B cell (primary cell): ENCODE results near the gene FOXJ1. TPM values are rescaled to one million over a fixed set of nuclear protein-coding genes. Genes with fewer than 3 reads are reported as not detected.

Experiments
- ATAC-seq: fragments of 200-7000 bp; cut with Tn5 transposase; one replicate; pipeline ENCODE4 v1.10.0; 2021; ENCODE audit warnings: low read depth, mild to moderate bottlenecking, moderate number of reproducible peaks, moderate library complexity
- CTCF ChIA-PET: fragments of 350-600 bp; sonication (Branson Sonifier 250); formaldehyde crosslinking; loops from one replicate; lab custom pipeline; 2021; ENCODE audit warnings: antibody characterized with exemption, inconsistent platforms; lab: Charles Lee
- POLR2A ChIA-PET: fragments of 350-600 bp; sonication (Branson Sonifier 250); formaldehyde crosslinking; loops from one replicate; lab custom pipeline; 2021; ENCODE audit warnings: antibody characterized with exemption; lab: Charles Lee
- DNase-seq: peaks from one replicate; pipeline ENCODE4 v3.0.0; 2013
- H2AFZ ChIP-seq: 2 replicates; pipeline ENCODE4 v1.6.1; 2012; ENCODE audit warnings: mild to moderate bottlenecking, low read depth, low read length; ENCODE audit not compliant: insufficient read depth, poor library complexity, severe bottlenecking
- H3K27ac ChIP-seq, 2 donors: 1 replicate in 1 of 2; 2 replicates in 1 of 2; pipeline ENCODE4 v1.5.1; 2012 to 2013; ENCODE audit warnings: low read length in 2 of 2, mild to moderate bottlenecking in 2 of 2, moderate library complexity in 1 of 2
- H3K27me3 ChIP-seq, 4 experiments: fragments of 200-600 bp in 1 of 4; sonication (generic) in 1 of 4; replicated peaks in 1 of 4; 1 replicate in 2 of 4; 2 replicates in 2 of 4; pipeline versions ENCODE4 v1.6.1 to v1.7.0; 2013 to 2016; ENCODE audit warnings: low read length in 3 of 4, mild to moderate bottlenecking in 2 of 4, mixed read lengths in 1 of 4, moderate library complexity in 1 of 4; ENCODE audit not compliant: insufficient read depth in 4 of 4, control insufficient read depth in 3 of 4; ENCODE audit errors: control extremely low read depth in 1 of 4
- H3K36me3 ChIP-seq, 2 experiments: replicated peaks in 1 of 2; 1 replicate in 1 of 2; 2 replicates in 1 of 2; pipeline versions ENCODE4 v1.6.1 to v1.7.1; 2013; ENCODE audit warnings: low read length in 1 of 2; ENCODE audit not compliant: insufficient read depth in 2 of 2, control insufficient read depth in 1 of 2; ENCODE audit errors: control extremely low read depth in 1 of 2, extremely low read depth in 1 of 2
- H3K4me1 ChIP-seq, 2 donors: fragments of 200-600 bp in 1 of 2; sonication (generic) in 1 of 2; 1 replicate in 1 of 2; 2 replicates in 1 of 2; pipeline versions ENCODE4 v1.5.1 to v1.6.1; 2013 to 2017; ENCODE audit warnings: low read length in 2 of 2; ENCODE audit not compliant: control insufficient read depth in 2 of 2, insufficient read depth in 2 of 2
- H3K4me2 ChIP-seq: replicated peaks from 2 replicates; pipeline ENCODE3; 2012; ENCODE audit warnings: mild to moderate bottlenecking, low read depth, low read length; ENCODE audit not compliant: poor library complexity, severe bottlenecking
- H3K4me3 ChIP-seq, 5 experiments: fragments of 200-600 bp in 1 of 5; sonication (generic) in 1 of 5; 1 replicate in 3 of 5; 2 replicates in 2 of 5; pipeline versions ENCODE4 v1.5.1 to v1.7.0; 2011 to 2016; ENCODE audit warnings: low read length in 4 of 5, mild to moderate bottlenecking in 4 of 5, low read depth in 2 of 5, control low read depth in 1 of 5, moderate library complexity in 1 of 5; ENCODE audit not compliant: insufficient read depth in 1 of 5; ENCODE audit errors: control extremely low read depth in 1 of 5, extremely low read depth in 1 of 5
- H3K79me2 ChIP-seq: fragments of 200-600 bp; sonication (generic); one replicate; pipeline ENCODE4 v1.6.0; 2016; ENCODE audit warnings: low read length; ENCODE audit not compliant: control insufficient read depth, insufficient read depth
- H3K9ac ChIP-seq: fragments of 200-600 bp; sonication (generic); 2 replicates; pipeline ENCODE4 v1.6.1; 2017; ENCODE audit warnings: mild to moderate bottlenecking, low read length, moderate library complexity
- H3K9me3 ChIP-seq, 3 donors: one replicate each; pipeline versions ENCODE4 v1.6.1 to v1.7.1; 2013; ENCODE audit warnings: low read length in 2 of 3; ENCODE audit not compliant: control insufficient read depth in 2 of 3, insufficient read depth in 1 of 3; ENCODE audit errors: control extremely low read depth in 1 of 3
- H4K20me1 ChIP-seq: 2 replicates; pipeline ENCODE4 v1.6.0; 2012; ENCODE audit warnings: mild to moderate bottlenecking, low read length; ENCODE audit not compliant: insufficient read depth, control insufficient read depth, poor library complexity, severe bottlenecking
- H3K27ac Mint-ChIP-seq: one replicate; pipeline ENCODE4 v1.8.0; 2021; ENCODE audit warnings: mixed read lengths
- H3K27me3 Mint-ChIP-seq: one replicate; pipeline ENCODE4 v1.8.0; 2021; ENCODE audit warnings: mixed read lengths
- H3K4me1 Mint-ChIP-seq: one replicate; pipeline ENCODE4 v1.8.0; 2021; ENCODE audit warnings: mixed read lengths
- H3K4me3 Mint-ChIP-seq: one replicate; pipeline ENCODE4 v1.8.0; 2021; ENCODE audit warnings: mixed read lengths
- H3K9me3 Mint-ChIP-seq: one replicate; pipeline ENCODE4 v1.8.0; 2022; ENCODE audit warnings: mixed read lengths; ENCODE audit not compliant: insufficient read depth
- CTCF ChIP-seq: fragments of 200-600 bp; IDR thresholded peaks from one replicate; pipeline ENCODE4 v1.8.0; 2022; ENCODE audit warnings: antibody characterized with exemption, mild to moderate bottlenecking
- EZH2 ChIP-seq: IDR thresholded peaks from 2 replicates; pipeline ENCODE4 v1.6.1; 2012; ENCODE audit warnings: borderline replicate concordance, low read depth, mild to moderate bottlenecking, moderate library complexity, low read length; ENCODE audit not compliant: insufficient read depth, poor library complexity, severe bottlenecking
- WGBS: methylation state at CpG from one replicate; pipeline ENCODE4 v1.1.5; 2013; ENCODE audit warnings: missing lambda C conversion rate; ENCODE audit not compliant: insufficient coverage; 5-methylcytosine and 5-hydroxymethylcytosine counted together
- intact Hi-C: fragments of 100-400 bp; cut with micrococcal nuclease; formaldehyde crosslinking; loops from one replicate; pipeline ENCODE4 v1.10.0; 2022
- polyA plus RNA-seq: library from polyadenylated mRNA; depleted of rRNA; stranded (reverse); fragments of >200 nt; gene quantifications from 2 replicates; pipeline ENCODE4 v1.2.3, GENCODE V29; 2012
- total RNA-seq, 2 donors: library from RNA; stranded (reverse); fragments of 120-200 nt in 1 of 2; gene quantifications; 1 replicate in 1 of 2; 2 replicates in 1 of 2; pipeline versions ENCODE4 v1.2.3 to v1.2.4, GENCODE V29; 2013 to 2022

FOXJ1 gene
- total and polyA plus RNA-seq, 2 donors (not counting 1 experiment from before 2014, with no cell fraction given), result 0.20 to 1.0 TPM

- peaks cover 11 to 22% of the 10 kb centered on the region in 2 donors for H3K4me1 ChIP-seq
- Mint-ChIP-seq H3K27me3 (no peaks in the 10 kb centered on the region), H3K4me3 (peak within 1 kb of the TSS; percentile 97), H3K4me1 (peaks cover 21% of the 10 kb centered on the region), H3K9me3 (no peaks in the 10 kb centered on the region), H3K27ac (peak within 1 kb of the TSS; percentile 97)
- H3K79me2 ChIP-seq, result peaks cover 17% of the 10 kb centered on the region
- H3K9me3 ChIP-seq, result no peaks in the 10 kb centered on the region
- intact Hi-C loops, result loop anchor here (5.0 kb wide), 1 partner anchor 246 kb away; the partner anchor contains the start of gene WBP2
- 5% methylated on average over 55 of the region's 55 CpGs for WGBS
- POLR2A ChIA-PET, result interaction anchor here (1.0 to 1.1 kb wide), 2 partner anchors 29 to 587 kb away, joined by 3 to 4 read pairs; partner anchors contain the start of genes GALR2 and TSEN54
- no peaks in the 10 kb centered on the region for H4K20me1 ChIP-seq
- CTCF ChIA-PET, result interaction anchor here (1.0 to 2.5 kb wide), 6 partner anchors 23 to 196 kb away, joined by 3 to 11 read pairs (median 5); no protein-coding TSS in a partner anchor
- no peaks in the 10 kb centered on the region for H3K27me3 ChIP-seq
- H3K9ac ChIP-seq, result peak within 1 kb of the TSS; percentile 90
- peaks cover 0 to 27% of the 10 kb centered on the region in 2 experiments for H3K36me3 ChIP-seq
- TF ChIP-seq EZH2 (no peak), CTCF (no peak)
- H3K4me3 ChIP-seq, result peak within 1 kb of the TSS; percentile 68 to 93 (median 90)
- H3K4me2 ChIP-seq, result peak within 1 kb of the TSS; percentile 80
- DNase-seq (peak; percentile 96), ATAC-seq (peak; percentile 97)
- H3K27ac ChIP-seq, result peak within 1 kb of the TSS; percentile 76 to 82
- H2AFZ ChIP-seq, result peak within 1 kb of the TSS; percentile 97
Observed at GRCh38 chr17:76103274-76104139, 37.5 kb downstream of the FOXJ1 start, which contains the start of gene EXOC7. TSS of gene EXOC7 (minus strand) at chr17:76103787. CDS start at chr17:76103692, 95 bp downstream.
